NCI-H2196 treated with DMSO at 0.1 percent for 48 hours (cell line): ENCODE results near the gene ZBTB45.
"Not testable (repeated sequence)": the region's sequence is repeated elsewhere in the genome, so short reads cannot be mapped to it uniquely, and the experiment has no call there.

Source experiments
- DNase-seq: peaks from one replicate; lab custom pipeline; 2025; ENCODE audit not compliant: unreplicated experiment; lab: John Stamatoyannopoulos, UW

Gene ZBTB45

GRCh38 chr19:58475714-58476497, 43.7 kb downstream of the ZBTB45 start, which contains the start of gene ZNF446:
TSS of gene ZNF446 (plus strand) at chr19:58476352. CDS start at chr19:58477219, 867 bp downstream.
- peak; percentile 99 for DNase-seq

DNA sequence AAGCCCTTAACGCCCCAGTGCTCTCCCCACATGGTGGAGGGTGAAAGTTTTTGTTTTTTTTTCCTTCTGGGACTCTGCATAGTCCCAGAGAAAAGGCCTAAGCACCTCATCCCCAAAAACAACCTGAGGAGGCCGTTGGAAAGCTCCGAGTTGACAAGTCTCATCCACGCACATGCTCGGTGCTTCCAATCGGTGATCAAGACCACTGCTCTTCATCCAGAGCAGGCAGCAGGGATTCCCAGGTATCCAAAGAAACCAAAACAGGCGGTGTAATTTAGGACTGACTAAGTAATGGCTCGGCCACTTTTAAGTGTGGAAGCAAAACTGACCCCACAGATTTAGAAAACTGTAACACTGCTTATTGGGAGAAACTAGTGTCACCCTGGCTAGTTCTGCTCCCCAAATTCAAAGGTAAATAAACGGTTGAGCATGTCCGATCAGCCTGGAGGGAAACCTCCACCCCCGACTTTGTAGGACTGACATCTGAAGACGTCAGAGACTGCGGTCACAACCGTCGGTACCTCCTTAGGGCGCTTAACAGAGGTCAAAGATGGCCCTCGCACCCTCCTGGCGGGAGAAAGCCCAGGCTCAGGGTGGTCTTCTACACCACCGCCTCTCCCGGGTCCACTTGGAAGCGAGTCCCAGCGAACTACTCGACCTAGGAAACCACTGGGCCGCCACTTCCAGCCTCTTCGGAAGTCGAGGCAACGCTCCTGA, 44.5 kb downstream of the ZBTB45 start:
- DNase-seq = no peak

DNA sequence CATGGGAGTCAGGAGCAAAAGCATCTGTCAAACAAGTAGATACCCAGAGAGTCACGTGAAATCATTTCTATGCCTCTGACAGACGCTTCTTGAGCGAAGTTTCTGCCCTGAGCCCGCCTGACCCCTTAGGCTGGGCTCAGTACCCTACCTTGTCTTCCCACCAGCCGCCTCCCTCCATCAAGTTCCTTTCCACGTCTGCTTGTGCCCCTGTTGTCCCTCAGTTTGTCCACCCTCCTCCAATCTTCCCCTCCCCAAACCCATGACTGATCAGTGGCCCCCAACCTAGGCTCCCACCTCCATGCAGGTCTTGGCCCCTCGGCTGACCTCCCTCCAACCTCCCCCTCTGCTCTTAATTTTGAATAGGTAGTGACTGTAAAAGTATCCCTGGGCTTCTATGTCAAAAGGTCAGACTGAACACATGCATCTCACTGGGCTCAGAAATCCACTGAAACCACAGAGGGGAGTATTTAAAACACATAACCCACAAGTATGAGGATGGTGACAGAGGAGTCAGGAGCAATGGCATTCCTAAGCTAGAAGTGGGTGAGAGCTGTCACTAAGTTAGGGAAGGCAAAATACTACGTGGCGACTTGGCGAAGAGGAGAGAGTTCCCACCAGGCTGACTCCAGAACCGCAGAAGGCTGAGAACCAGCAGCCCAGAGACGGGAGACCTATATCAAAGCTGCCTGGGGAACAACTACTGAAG, 45.2 kb downstream of the ZBTB45 start:
- no peak for DNase-seq

DNA sequence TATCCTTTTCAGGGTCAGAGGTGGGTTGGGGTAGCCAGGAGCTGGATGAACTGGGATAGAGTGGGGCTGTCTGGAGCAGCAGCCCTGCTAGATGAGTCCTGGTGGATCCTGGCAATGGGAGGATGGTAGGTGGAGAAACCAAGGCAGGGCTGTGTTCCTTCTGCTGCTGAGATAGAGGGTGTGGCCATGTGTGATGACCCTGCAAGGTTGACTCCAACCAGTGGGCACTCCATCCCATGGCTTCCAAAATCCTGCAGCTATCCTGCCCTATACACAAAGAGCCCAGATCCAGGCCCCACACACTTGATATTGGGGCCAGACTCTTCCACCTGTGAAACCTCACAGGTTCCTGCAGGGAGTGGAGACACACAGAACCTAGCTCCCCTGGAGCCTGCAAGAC, 45.8 kb downstream of the ZBTB45 start:
- no peak for DNase-seq

- DNase-seq = no peak
These were observed 47.9 kb downstream of the ZBTB45 start for GRCh38 chr19:58471736-58472135.

DNA sequence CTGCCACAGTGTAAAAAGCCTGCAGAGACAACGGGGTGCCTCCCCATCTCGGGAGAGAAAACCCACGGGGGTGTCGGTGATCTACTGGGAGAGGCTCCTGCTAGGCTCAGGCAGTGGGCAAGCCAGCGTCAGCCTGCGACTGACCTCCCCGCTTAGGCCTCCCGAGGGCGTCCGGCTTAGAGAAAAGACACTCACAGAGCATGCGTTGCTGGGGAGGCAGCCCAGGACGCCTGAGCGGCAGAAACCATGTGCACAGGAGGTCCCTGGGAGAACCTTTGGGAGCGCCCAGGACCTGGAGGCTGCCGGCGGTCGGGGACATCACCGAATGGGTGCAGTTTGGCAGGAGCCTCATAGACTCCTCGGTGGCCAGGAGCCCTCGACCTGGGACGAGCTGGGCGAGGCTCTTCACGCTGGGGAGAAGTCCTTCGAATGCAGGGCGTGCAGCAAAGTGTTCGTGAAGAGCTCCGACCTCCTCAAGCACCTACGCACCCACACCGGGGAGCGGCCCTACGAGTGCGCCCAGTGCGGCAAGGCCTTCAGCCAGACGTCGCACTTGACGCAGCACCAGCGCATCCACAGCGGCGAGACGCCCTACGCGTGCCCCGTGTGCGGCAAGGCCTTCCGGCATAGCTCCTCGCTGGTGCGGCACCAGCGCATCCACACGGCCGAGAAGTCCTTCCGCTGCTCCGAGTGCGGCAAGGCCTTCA, 48.6 kb downstream of the ZBTB45 start:
- DNase-seq = not testable (repeated sequence)

DNA sequence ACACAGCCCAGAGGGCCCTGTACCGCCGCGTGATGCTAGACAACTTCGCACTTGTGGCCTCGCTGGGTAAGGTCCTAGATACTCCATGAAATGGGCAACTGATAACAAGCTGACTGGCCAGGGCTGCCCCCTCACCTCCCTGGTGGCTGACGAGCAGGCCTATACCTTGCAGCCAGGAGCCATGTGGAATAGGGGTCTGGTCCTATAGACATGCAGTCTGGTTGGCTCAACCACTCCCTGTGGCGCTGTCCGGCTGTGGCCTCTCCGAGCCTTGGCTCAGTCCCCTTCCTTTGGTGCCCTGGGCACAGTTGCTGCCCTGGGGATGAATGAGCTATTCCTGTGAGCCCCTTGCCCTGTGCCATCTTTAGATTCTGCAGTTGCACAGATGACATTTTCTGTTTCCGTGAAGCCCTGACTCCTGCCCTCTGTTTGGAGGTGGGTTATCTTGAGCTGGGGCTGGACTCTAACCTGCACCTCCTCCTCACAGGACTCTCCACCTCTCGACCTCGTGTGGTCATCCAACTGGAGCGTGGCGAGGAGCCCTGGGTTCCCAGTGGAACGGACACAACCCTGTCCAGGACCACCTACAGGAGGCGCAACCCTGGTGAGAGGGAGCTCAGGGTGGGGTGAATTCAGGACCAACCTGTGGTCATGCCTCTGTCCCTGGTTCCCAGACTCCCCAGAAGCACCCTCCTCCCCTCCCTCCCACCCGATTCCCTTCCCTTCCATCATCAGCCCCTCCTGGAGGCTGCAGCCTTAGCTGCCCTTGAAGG, 50.2 kb downstream of the ZBTB45 start:
- DNase-seq = no peak

DNA sequence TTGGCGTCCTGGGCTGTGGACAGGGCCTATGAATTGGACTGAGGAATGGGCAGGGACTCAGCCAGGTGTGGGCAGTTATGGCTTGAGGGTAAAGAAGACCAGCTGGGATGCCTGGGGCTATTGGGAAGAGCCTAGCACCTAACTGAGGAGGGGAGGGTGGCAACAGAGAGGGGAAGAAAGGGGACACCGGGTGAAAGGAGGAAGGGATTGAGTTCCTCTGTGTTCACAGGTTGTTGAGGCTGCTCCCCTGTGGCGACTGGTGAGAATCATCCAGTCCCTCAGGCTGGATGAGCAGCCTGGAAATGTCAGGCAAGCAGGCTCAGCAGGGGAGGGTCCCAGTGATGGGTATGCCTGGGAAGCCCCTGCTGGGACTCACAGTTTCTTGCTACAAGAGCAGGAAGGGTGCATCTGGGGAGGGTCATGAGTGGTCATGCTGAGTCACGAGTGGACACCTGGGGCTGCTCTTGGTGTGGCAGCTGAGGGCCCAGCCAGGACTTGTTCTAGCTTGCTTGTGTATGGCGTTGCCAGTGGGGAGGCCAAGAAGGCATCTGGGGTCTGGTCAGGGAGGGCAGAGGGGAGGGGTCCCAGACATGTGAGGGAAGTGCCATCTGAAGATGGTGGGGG, 51.3 kb downstream of the ZBTB45 start:
- no peak for DNase-seq

DNA sequence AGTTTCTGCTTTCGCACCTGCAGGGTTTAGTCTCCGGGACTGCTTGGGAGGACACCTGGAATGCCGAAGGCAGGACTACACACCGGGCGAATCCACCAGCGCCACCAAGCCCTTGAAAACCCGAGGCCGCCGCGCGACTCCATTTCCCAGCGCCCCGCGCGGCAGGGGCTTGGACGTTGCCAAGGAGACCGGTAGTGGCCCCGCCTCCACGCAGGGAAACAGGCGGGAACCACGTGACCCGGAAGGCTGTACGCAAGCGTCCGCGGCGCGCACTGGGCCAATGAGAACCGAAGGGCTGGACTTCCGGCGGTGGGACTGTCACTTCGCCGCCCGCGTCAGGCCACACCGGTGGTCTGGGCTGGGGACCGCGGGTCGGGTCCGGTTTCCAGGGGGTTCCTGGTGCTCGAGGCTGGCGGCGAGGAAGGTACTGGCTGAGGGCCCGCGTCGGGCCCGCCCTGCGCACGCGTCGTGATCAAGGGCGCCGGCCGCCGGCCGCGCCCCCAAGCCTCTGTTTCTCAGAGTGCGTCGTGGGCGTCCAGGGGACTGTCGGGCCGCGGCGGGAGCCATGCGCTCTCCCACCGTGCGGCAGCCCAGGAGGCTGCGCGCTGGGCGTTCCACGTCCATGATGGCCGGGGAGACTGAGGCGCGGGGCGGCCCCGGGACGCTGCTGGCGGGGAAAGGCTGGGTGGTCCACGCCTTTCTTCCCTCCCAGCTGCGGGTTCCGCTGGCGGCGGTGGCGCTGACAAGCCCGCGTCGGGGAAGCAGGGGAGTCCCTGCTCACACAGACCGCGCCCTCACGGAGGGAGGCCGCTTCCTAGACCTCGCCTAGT, 52.6 kb downstream of the ZBTB45 start, which contains the start of gene ZNF324:
TSS of gene ZNF324 (plus strand) at position 321 of the 830 bp plus-strand sequence. CDS start 2,106 bp downstream, outside the sequence.
- peak; percentile 92 for DNase-seq

GRCh38 chr19:58466089-58466759, 53.4 kb downstream of the ZBTB45 start:
- no peak for DNase-seq
